ENCODE data around the gene PRDM16. TPM values are rescaled to one million over a fixed set of nuclear protein-coding genes. Genes with fewer than 3 reads are reported as not detected.
"Not testable (repeated sequence)": the region's sequence is repeated elsewhere in the genome, so short reads cannot be mapped to it uniquely, and the experiment has no call there.

The PRDM16 gene
- total RNA-seq, 1 experiment from 2014 or later, result 5.3 TPM

DNA sequence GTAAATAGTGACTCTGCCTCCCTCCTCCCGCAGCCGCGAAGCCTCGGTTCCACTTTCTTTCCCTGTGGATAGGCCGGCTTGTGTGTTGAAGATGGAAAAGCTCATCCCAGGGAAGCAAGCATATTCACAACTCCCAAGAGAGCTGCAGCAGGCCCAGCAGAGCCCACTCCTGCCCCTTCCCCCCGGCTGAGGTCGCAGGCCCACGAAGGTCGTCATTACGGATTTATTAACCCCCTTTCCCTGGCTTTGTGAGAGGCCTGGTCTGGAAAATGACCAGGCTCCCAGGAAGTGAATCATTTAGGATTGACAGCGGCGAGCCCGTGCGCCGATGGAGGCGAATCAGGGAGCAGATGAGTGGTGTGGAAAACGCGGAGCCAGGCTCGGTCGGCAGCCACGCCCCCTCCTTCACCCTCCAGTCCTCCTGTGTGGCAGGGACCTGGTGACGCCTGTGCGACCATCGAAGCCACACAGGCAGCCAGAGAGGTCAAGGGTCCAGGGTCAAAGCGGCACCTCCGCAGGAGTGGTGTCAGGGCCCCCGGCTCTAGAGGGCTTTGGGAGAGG lies 93.4 kb downstream of the PRDM16 start:
- ChIA-PET CTCF (no interaction called here), POLR2A (no interaction called here)
- intact Hi-C loops (cut with micrococcal nuclease; ENCODE audit: unreplicated experiment), result no loop called here
- Mint-ChIP-seq H3K27ac (ENCODE audit: unreplicated experiment) (no peak overlapping the region), H3K36me3 (ENCODE audit: insufficient read depth, unreplicated experiment) (no peaks in the 10 kb centered on the region), H3K4me3 (ENCODE audit: unreplicated experiment) (no peak overlapping the region), H3K9me3 (ENCODE audit: unreplicated experiment) (no peaks in the 10 kb centered on the region), H3K4me1 (ENCODE audit: low read depth, unreplicated experiment) (no peaks in the 10 kb centered on the region), H3K27me3 (ENCODE audit: insufficient read depth, unreplicated experiment) (no peaks in the 10 kb centered on the region)
- H3K4me3 ChIP-seq (ENCODE audit: low read depth, low read length), result no peak overlapping the region
- no peak for DNase-seq
- TF ChIP-seq, protein P1, sequence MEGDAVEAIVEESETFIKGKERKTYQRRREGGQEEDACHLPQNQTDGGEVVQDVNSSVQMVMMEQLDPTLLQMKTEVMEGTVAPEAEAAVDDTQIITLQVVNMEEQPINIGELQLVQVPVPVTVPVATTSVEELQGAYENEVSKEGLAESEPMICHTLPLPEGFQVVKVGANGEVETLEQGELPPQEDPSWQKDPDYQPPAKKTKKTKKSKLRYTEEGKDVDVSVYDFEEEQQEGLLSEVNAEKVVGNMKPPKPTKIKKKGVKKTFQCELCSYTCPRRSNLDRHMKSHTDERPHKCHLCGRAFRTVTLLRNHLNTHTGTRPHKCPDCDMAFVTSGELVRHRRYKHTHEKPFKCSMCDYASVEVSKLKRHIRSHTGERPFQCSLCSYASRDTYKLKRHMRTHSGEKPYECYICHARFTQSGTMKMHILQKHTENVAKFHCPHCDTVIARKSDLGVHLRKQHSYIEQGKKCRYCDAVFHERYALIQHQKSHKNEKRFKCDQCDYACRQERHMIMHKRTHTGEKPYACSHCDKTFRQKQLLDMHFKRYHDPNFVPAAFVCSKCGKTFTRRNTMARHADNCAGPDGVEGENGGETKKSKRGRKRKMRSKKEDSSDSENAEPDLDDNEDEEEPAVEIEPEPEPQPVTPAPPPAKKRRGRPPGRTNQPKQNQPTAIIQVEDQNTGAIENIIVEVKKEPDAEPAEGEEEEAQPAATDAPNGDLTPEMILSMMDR (IDR thresholded peaks at IDR 0.05; ENCODE audit: insufficient read depth in 1 of 2, low read depth in 1 of 2, low read length in 1 of 2, severe bottlenecking in 1 of 2, unreplicated experiment in 1 of 2), result no peak
- H3K36me3 ChIP-seq (ENCODE audit: control insufficient read depth, insufficient read depth, low read length), result no peaks in the 10 kb centered on the region
- no peaks in the 10 kb centered on the region for H3K4me1 ChIP-seq
- no TSS peak for BruUV-seq (replicated peaks)
- H3K27me3 ChIP-seq (replicated peaks; ENCODE audit: control insufficient read depth, insufficient read depth, low read length), result no peaks in the 10 kb centered on the region
- no peaks in the 10 kb centered on the region for H3K9me3 ChIP-seq

DNA sequence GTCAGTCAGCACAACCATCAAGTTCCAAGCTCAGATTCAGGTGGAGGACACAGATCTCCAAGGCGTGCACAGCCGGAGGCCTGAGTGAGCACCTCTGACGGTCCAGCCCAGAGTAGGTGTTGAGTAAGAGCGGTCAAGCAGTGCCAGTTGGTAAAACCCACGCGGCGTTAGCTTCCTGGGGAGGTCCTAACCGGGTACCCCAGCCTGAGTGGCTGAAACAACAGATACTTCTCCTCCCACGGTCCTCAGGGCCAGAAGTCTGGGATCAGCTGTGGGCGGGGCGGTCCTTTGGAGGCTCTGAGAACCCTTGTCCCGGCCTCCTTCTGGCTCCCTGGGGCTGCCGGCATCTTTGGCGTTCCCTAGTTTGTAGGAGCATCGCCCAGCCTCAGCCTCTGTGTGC lies 94.4 kb downstream of the PRDM16 start:
- ChIA-PET POLR2A (no interaction called here), CTCF (no interaction called here)
- Histone ChIP-seq H3K4me3 (ENCODE audit: low read depth, low read length) (no peak overlapping the region), H3K27me3 (replicated peaks; ENCODE audit: control insufficient read depth, insufficient read depth, low read length) (no peaks in the 10 kb centered on the region), H3K4me1 (no peaks in the 10 kb centered on the region), H3K9me3 (no peaks in the 10 kb centered on the region), H3K36me3 (ENCODE audit: control insufficient read depth, insufficient read depth, low read length) (no peaks in the 10 kb centered on the region)
- H3K27me3 Mint-ChIP-seq (ENCODE audit: insufficient read depth, unreplicated experiment), result no peaks in the 10 kb centered on the region
- H3K36me3 Mint-ChIP-seq (ENCODE audit: insufficient read depth, unreplicated experiment), result no peaks in the 10 kb centered on the region
- no peaks in the 10 kb centered on the region for H3K4me1 Mint-ChIP-seq (ENCODE audit: low read depth, unreplicated experiment)
- no peak overlapping the region for H3K27ac Mint-ChIP-seq (ENCODE audit: unreplicated experiment)
- DNase-seq, result no peak
- TF ChIP-seq, protein P1 (IDR thresholded peaks at IDR 0.05; ENCODE audit: insufficient read depth in 1 of 2, low read depth in 1 of 2, low read length in 1 of 2, severe bottlenecking in 1 of 2, unreplicated experiment in 1 of 2), result no peak
- BruUV-seq (replicated peaks), result no TSS peak
- no peaks in the 10 kb centered on the region for H3K9me3 Mint-ChIP-seq (ENCODE audit: unreplicated experiment)
- H3K4me3 Mint-ChIP-seq (ENCODE audit: unreplicated experiment), result no peak overlapping the region
- intact Hi-C loops (cut with micrococcal nuclease; ENCODE audit: unreplicated experiment), result no loop called here

DNA sequence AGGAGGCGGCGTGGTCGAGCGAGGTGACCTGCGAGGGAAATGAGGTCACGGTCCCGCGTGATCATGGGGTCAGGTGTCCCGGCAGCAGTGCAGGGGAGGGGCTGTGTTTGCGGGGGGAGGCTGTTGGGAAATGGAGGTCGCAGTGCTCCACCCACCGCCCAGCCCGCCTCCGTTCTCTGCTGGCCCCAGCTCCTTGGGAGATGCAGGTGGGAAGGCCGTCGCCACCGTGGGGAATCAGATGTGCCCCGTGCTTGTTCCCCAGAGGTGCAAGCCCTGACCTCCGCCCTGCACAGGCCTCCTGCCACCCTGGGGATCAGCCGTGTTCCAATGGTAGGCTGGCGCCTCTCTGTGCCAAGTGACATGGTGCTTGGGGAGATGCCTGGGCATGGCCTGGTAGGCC lies 95.7 kb downstream of the PRDM16 start:
- Histone ChIP-seq H3K9me3 (no peaks in the 10 kb centered on the region), H3K4me3 (ENCODE audit: low read depth, low read length) (no peak overlapping the region), H3K36me3 (ENCODE audit: control insufficient read depth, insufficient read depth, low read length) (no peaks in the 10 kb centered on the region), H3K4me1 (no peaks in the 10 kb centered on the region), H3K27me3 (replicated peaks; ENCODE audit: control insufficient read depth, insufficient read depth, low read length) (no peaks in the 10 kb centered on the region)
- Mint-ChIP-seq H3K27me3 (ENCODE audit: insufficient read depth, unreplicated experiment) (no peaks in the 10 kb centered on the region), H3K4me1 (ENCODE audit: low read depth, unreplicated experiment) (no peaks in the 10 kb centered on the region), H3K27ac (ENCODE audit: unreplicated experiment) (peak overlapping the region; percentile 27), H3K9me3 (ENCODE audit: unreplicated experiment) (no peaks in the 10 kb centered on the region), H3K4me3 (ENCODE audit: unreplicated experiment) (no peak overlapping the region), H3K36me3 (ENCODE audit: insufficient read depth, unreplicated experiment) (no peaks in the 10 kb centered on the region)
- intact Hi-C loops (cut with micrococcal nuclease; ENCODE audit: unreplicated experiment), result no loop called here
- ChIA-PET CTCF (no interaction called here), POLR2A (no interaction called here)
- TF ChIP-seq, protein P1 (IDR thresholded peaks at IDR 0.05; ENCODE audit: insufficient read depth in 1 of 2, low read depth in 1 of 2, low read length in 1 of 2, severe bottlenecking in 1 of 2, unreplicated experiment in 1 of 2), result no peak
- DNase-seq, result no peak
- BruUV-seq (replicated peaks), result no TSS peak

DNA sequence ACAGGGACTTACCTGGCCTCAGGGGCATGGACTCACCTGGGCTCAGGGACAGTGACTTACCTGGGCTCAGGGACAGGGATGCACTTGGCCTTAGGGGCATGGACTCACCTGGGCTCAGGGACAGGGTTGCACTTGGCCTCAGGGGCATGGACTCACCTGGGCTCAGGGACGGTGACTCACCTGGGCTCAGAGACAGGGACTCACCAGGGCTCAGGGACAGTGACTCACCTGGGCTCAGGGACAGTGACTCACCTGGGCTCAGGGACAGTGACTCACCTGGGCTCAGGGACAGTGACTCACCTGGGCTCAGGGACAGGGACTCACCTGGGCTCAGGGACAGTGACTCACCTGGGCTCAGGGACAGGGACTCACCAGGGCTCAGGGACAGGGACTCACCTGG lies 96.2 kb downstream of the PRDM16 start:
- H3K4me3 Mint-ChIP-seq (ENCODE audit: unreplicated experiment); H3K9me3 Mint-ChIP-seq (ENCODE audit: unreplicated experiment); H3K27me3 ChIP-seq (replicated peaks; ENCODE audit: control insufficient read depth, insufficient read depth, low read length); H3K4me1 ChIP-seq; BruUV-seq (replicated peaks); H3K27ac Mint-ChIP-seq (ENCODE audit: unreplicated experiment); CTCF ChIA-PET; H3K36me3 ChIP-seq (ENCODE audit: control insufficient read depth, insufficient read depth, low read length); intact Hi-C loops (cut with micrococcal nuclease; ENCODE audit: unreplicated experiment); H3K27me3 Mint-ChIP-seq (ENCODE audit: insufficient read depth, unreplicated experiment); H3K9me3 ChIP-seq; H3K36me3 Mint-ChIP-seq (ENCODE audit: insufficient read depth, unreplicated experiment); H3K4me3 ChIP-seq (ENCODE audit: low read depth, low read length); H3K4me1 Mint-ChIP-seq (ENCODE audit: low read depth, unreplicated experiment); POLR2A ChIA-PET: not testable (repeated sequence)
- peak; percentile 57 to 71 for DNase-seq
